HepG2 (cell line): ENCODE data around the gene PDIA5. TPM values are rescaled to one million over a fixed set of nuclear protein-coding genes. Genes with fewer than 3 reads are reported as not detected.

ENCODE experiments used
- ATAC-seq: fragments of 200-7000 bp; cut with Tn5 transposase; 3 replicates; pipeline ENCODE4 v1.9.1; 2020; ENCODE audit warnings: mild to moderate bottlenecking, moderate library complexity
- BruUV-seq: library from RNA; stranded (reverse); fragments of 400-500 nt; replicated peaks from 2 replicates; lab custom pipeline; 2021; lab: Mats Ljungman, UMichigan
- CTCF ChIA-PET: fragments of 300-600 bp; formaldehyde crosslinking; extraction: SDS; loops from one replicate; lab custom pipeline; 2021; ENCODE audit warnings: low total read pairs, inconsistent platforms, low intra/inter-chr PET ratio; lab: Yijun Ruan, JAX
- POLR2A ChIA-PET: fragments of 350-600 bp; sonication (Branson Sonifier 250); formaldehyde crosslinking; loops from one replicate; lab custom pipeline; 2020; ENCODE audit warnings: antibody characterized with exemption, inconsistent platforms; lab: Yijun Ruan, JAX
- DNase-seq: peaks from one replicate; pipeline ENCODE4 v3.0.0-alpha.2; 2015; ENCODE audit warnings: low spot score
- FAIRE-seq: peaks from 3 replicates; lab custom pipeline; 2011; peaks lifted over from hg19 to GRCh38; lab: Jason Lieb, UNC
- H2AFZ ChIP-seq: one replicate; pipeline ENCODE4 v1.6.1; 2011; ENCODE audit warnings: low read length, inconsistent platforms
- H3K27ac ChIP-seq: fragments of 300-600 bp; 3 replicates; pipeline ENCODE4 v1.8.0; 2011; ENCODE audit warnings: mixed run types, mild to moderate bottlenecking, mixed read lengths, low read length, inconsistent platforms; ENCODE audit not compliant: insufficient read depth; ENCODE audit errors: extremely low read length
- H3K27me3 ChIP-seq, 2 experiments: fragments of 200-600 bp in 1 of 2; 2 replicates in 1 of 2; 3 replicates in 1 of 2; pipeline versions ENCODE4 v1.6.0 to v1.8.0; 2011; ENCODE audit warnings: low read length in 2 of 2, mild to moderate bottlenecking in 2 of 2, moderate library complexity in 2 of 2, inconsistent platforms in 1 of 2; ENCODE audit not compliant: insufficient read depth in 2 of 2, control insufficient read depth in 1 of 2
- H3K36me3 ChIP-seq, 2 experiments: fragments of 200-600 bp in 1 of 2; replicated peaks in 1 of 2; 2 replicates in 1 of 2; 3 replicates in 1 of 2; pipeline versions ENCODE4 v1.5.1 to v1.8.0; 2011; ENCODE audit warnings: low read length in 2 of 2, inconsistent platforms in 1 of 2; ENCODE audit not compliant: insufficient read depth in 2 of 2, control insufficient read depth in 1 of 2
- H3K4me1 ChIP-seq: 2 replicates; pipeline ENCODE4 v1.5.1; 2012; ENCODE audit warnings: low read length, inconsistent platforms; ENCODE audit not compliant: insufficient read depth
- H3K4me2 ChIP-seq: 2 replicates; pipeline ENCODE4 v1.6.0; 2011; ENCODE audit warnings: low read depth, low read length, inconsistent platforms
- H3K4me3 ChIP-seq, 3 experiments: fragments of 200-600 bp in 1 of 3; sonication (generic), shearing (Covaris generic) in 1 of 3; replicated peaks in 1 of 3; 2 replicates each; pipeline ENCODE4 v1.5.1; 2011 to 2016; ENCODE audit warnings: low read length in 3 of 3, inconsistent platforms in 2 of 3, low read depth in 2 of 3, mild to moderate bottlenecking in 2 of 3, control low read depth in 1 of 3, mixed read lengths in 1 of 3; ENCODE audit not compliant: insufficient read depth in 1 of 3
- H3K79me2 ChIP-seq: one replicate; pipeline ENCODE4 v1.6.1; 2011; ENCODE audit warnings: low read length, inconsistent platforms; ENCODE audit not compliant: insufficient read depth
- H3K9ac ChIP-seq: 2 replicates; pipeline ENCODE4 v1.6.0; 2011; ENCODE audit warnings: mild to moderate bottlenecking, low read depth, low read length, inconsistent platforms; ENCODE audit not compliant: insufficient read depth
- H3K9me3 ChIP-seq: 2 replicates; pipeline ENCODE4 v1.5.1; 2012; ENCODE audit warnings: mild to moderate bottlenecking, low read length
- H4K20me1 ChIP-seq: 2 replicates; pipeline ENCODE4 v1.6.0; 2011; ENCODE audit warnings: inconsistent platforms, mild to moderate bottlenecking, low read length, moderate library complexity; ENCODE audit not compliant: insufficient read depth
- ARNT ChIP-seq: fragments of 450-650 bp; IDR thresholded peaks from 2 replicates; pipeline ENCODE4 v1.6.1; 2017
- HMG20A ChIP-seq: IDR thresholded peaks from 2 replicates; pipeline ENCODE4 v1.6.1; 2016; ENCODE audit warnings: borderline replicate concordance
- RAD51 ChIP-seq: fragments of 450-650 bp; IDR thresholded peaks from 2 replicates; pipeline ENCODE4 v1.6.1; 2016; ENCODE audit warnings: borderline replicate concordance
- TSC22D2 ChIP-seq: sonication (generic); formaldehyde crosslinking; IDR thresholded peaks from 2 replicates; pipeline ENCODE4 v1.5.1; 2020; ENCODE audit warnings: missing genetic modification reagents, mild to moderate bottlenecking, borderline replicate concordance
- ZEB1 ChIP-seq: IDR thresholded peaks from 2 replicates; pipeline ENCODE4 v1.6.1; 2012; ENCODE audit warnings: mild to moderate bottlenecking, low read depth, inconsistent platforms; ENCODE audit not compliant: insufficient replicate concordance
- ZNF234 ChIP-seq: sonication (generic); formaldehyde crosslinking; conservative IDR thresholded peaks from 2 replicates; pipeline ENCODE4 v1.5.1; 2020; ENCODE audit warnings: mild to moderate bottlenecking, missing genetic modification reagents
- ZNF30 ChIP-seq: sonication (generic); formaldehyde crosslinking; IDR thresholded peaks from 2 replicates; pipeline ENCODE4 v1.5.0; 2020; ENCODE audit warnings: mild to moderate bottlenecking, missing genetic modification reagents
- ZNF883 ChIP-seq: sonication (generic); formaldehyde crosslinking; IDR thresholded peaks from 2 replicates; pipeline ENCODE4 v1.5.1; 2020; ENCODE audit warnings: mild to moderate bottlenecking, missing genetic modification reagents; ENCODE audit errors: not compliant biosample characterization
- ZSCAN21 ChIP-seq: sonication (generic); formaldehyde crosslinking; IDR thresholded peaks from 2 replicates; pipeline ENCODE4 v1.8.0; 2022; ENCODE audit warnings: mild to moderate bottlenecking, missing genetic modification reagents, moderate library complexity, borderline replicate concordance
- WGBS: methylation state at CpG from one replicate; pipeline ENCODE4 v1.1.6; 2017; ENCODE audit warnings: low lambda C conversion rate; 5-methylcytosine and 5-hydroxymethylcytosine counted together
- in situ Hi-C: cut with HindIII; loops from 2 replicates; pipeline ENCODE4 v1.10.0; 2017; ENCODE audit warnings: low pct_unique_long_range_greater_than_20kb; ENCODE audit not compliant: extremely low pct_ligation_motif_present
- intact Hi-C: fragments of 100-400 bp; cut with micrococcal nuclease; formaldehyde crosslinking; loops from one replicate; pipeline ENCODE4 v1.10.0; 2022; ENCODE audit not compliant: unreplicated experiment
- polyA plus RNA-seq, 8 experiments: library from polyadenylated mRNA; depleted of rRNA in 3 of 8; stranded (reverse) in 7 of 8; unstranded in 1 of 8; fragments of >200 nt; fragmentation: Illumina TruSeq in 4 of 8; extraction: Trizol in 4 of 8; gene quantifications; 2 replicates each; pipeline versions ENCODE4 v1.2.1 to v1.2.3, GENCODE V29; 2011 to 2016; ENCODE audit warnings: low read depth in 4 of 8, missing spikeins in 1 of 8, mixed read lengths in 1 of 8; ENCODE audit not compliant: insufficient read depth in 1 of 8
- total RNA-seq, 5 experiments: library from RNA; depleted of rRNA; stranded (reverse); fragments of >200 nt; fragmentation: Illumina TruSeq; extraction: Trizol; gene quantifications; 2 replicates each; pipeline ENCODE4 v1.2.3, GENCODE V29; 2016; ENCODE audit warnings: low read depth in 1 of 5
- TF ChIP-seq, protein P1 (sequence below): sonication (generic); formaldehyde crosslinking; IDR thresholded peaks from 2 replicates; pipeline ENCODE4 v1.5.0; 2020; ENCODE audit warnings: mild to moderate bottlenecking, missing genetic modification reagents, borderline replicate concordance
- TF ChIP-seq, protein P2 (sequence below): sonication (generic); formaldehyde crosslinking; IDR thresholded peaks from 2 replicates; pipeline ENCODE4 v1.4.0; 2020; ENCODE audit warnings: mild to moderate bottlenecking, missing genetic modification reagents
- TF ChIP-seq, protein P3 (sequence below): IDR thresholded peaks from 2 replicates; pipeline ENCODE4 v1.6.1; 2016; ENCODE audit warnings: missing compliant biosample characterization, missing genetic modification reagents, borderline replicate concordance
- TF ChIP-seq, protein P4 (sequence below): sonication (generic); formaldehyde crosslinking; IDR thresholded peaks from 2 replicates; pipeline ENCODE4 v1.9.0; 2022; ENCODE audit warnings: missing genetic modification reagents, mild to moderate bottlenecking, borderline replicate concordance
- TF ChIP-seq, protein P5 (sequence below): sonication (generic); formaldehyde crosslinking; IDR thresholded peaks from 2 replicates; pipeline ENCODE4 v1.4.0; 2020; ENCODE audit warnings: missing genetic modification reagents

PDIA5 gene
- total and polyA plus RNA-seq, 2 of the 13 experiments (the other 11 are each of a cell fraction or from before 2014, with no cell fraction given): 51.3 to 74.3 TPM

DNA sequence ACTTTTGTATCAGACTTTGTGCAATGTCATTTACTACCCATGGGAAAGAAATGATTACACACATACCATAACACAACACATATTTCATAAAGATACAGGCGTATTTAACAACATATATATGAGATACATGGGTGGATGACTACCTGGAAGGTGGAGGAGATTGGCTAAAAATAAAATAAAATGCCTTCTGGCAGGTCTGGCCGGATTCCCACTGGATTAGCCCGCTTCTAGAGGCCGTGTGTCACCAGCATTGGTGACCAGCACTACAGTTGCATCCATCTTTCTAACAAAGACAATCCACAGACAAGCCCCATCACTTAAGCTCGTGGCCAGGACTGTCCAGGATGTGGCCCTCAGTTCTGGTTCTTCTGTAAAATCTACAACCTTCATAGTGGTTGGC, 114.0 kb downstream of the PDIA5 start:
- no TSS peak for BruUV-seq
- FAIRE-seq (no peak), ATAC-seq (no peak), DNase-seq (no peak)
- Histone ChIP-seq H3K4me2 (no peak overlapping the region), H3K36me3 (no peaks in the 10 kb centered on the region), H3K79me2 (no peaks in the 10 kb centered on the region), H3K9ac (no peak overlapping the region), H3K4me1 (no peaks in the 10 kb centered on the region), H3K4me3 (no peak overlapping the region), H4K20me1 (no peaks in the 10 kb centered on the region), H2AFZ (no peak overlapping the region), H3K9me3 (no peaks in the 10 kb centered on the region), H3K27me3 (no peaks in the 10 kb centered on the region), H3K27ac (no peak overlapping the region)
- CTCF ChIA-PET: no interaction called here
- intact Hi-C loops (no loop called here), in situ Hi-C loops (no loop called here)
- TF ChIP-seq, protein P1, sequence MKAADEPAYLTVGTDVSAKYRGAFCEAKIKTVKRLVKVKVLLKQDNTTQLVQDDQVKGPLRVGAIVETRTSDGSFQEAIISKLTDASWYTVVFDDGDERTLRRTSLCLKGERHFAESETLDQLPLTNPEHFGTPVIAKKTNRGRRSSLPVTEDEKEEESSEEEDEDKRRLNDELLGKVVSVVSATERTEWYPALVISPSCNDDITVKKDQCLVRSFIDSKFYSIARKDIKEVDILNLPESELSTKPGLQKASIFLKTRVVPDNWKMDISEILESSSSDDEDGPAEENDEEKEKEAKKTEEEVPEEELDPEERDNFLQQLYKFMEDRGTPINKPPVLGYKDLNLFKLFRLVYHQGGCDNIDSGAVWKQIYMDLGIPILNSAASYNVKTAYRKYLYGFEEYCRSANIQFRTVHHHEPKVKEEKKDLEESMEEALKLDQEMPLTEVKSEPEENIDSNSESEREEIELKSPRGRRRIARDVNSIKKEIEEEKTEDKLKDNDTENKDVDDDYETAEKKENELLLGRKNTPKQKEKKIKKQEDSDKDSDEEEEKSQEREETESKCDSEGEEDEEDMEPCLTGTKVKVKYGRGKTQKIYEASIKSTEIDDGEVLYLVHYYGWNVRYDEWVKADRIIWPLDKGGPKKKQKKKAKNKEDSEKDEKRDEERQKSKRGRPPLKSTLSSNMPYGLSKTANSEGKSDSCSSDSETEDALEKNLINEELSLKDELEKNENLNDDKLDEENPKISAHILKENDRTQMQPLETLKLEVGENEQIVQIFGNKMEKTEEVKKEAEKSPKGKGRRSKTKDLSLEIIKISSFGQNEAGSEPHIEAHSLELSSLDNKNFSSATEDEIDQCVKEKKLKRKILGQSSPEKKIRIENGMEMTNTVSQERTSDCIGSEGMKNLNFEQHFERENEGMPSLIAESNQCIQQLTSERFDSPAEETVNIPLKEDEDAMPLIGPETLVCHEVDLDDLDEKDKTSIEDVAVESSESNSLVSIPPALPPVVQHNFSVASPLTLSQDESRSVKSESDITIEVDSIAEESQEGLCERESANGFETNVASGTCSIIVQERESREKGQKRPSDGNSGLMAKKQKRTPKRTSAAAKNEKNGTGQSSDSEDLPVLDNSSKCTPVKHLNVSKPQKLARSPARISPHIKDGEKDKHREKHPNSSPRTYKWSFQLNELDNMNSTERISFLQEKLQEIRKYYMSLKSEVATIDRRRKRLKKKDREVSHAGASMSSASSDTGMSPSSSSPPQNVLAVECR (CRISPR knock-in tag): no peak
- TF ChIP-seq, protein P2, sequence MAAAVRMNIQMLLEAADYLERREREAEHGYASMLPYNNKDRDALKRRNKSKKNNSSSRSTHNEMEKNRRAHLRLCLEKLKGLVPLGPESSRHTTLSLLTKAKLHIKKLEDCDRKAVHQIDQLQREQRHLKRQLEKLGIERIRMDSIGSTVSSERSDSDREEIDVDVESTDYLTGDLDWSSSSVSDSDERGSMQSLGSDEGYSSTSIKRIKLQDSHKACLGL (CRISPR knock-in tag): no peak
- TF ChIP-seq ZEB1 (no peak), HMG20A (CRISPR knock-in tag) (no peak), ZNF234 (CRISPR knock-in tag) (no peak), ARNT (no peak), RAD51 (no peak), ZNF30 (CRISPR knock-in tag) (no peak), TSC22D2 (CRISPR knock-in tag) (no peak), ZSCAN21 (CRISPR knock-in tag) (no peak), ZNF883 (CRISPR knock-in tag) (no peak)
- TF ChIP-seq, protein P3, sequence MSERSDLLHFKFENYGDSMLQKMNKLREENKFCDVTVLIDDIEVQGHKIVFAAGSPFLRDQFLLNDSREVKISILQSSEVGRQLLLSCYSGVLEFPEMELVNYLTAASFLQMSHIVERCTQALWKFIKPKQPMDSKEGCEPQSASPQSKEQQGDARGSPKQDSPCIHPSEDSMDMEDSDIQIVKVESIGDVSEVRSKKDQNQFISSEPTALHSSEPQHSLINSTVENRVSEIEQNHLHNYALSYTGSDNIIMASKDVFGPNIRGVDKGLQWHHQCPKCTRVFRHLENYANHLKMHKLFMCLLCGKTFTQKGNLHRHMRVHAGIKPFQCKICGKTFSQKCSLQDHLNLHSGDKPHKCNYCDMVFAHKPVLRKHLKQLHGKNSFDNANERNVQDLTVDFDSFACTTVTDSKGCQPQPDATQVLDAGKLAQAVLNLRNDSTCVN (CRISPR knock-in tag): no peak
- TF ChIP-seq, protein P4, sequence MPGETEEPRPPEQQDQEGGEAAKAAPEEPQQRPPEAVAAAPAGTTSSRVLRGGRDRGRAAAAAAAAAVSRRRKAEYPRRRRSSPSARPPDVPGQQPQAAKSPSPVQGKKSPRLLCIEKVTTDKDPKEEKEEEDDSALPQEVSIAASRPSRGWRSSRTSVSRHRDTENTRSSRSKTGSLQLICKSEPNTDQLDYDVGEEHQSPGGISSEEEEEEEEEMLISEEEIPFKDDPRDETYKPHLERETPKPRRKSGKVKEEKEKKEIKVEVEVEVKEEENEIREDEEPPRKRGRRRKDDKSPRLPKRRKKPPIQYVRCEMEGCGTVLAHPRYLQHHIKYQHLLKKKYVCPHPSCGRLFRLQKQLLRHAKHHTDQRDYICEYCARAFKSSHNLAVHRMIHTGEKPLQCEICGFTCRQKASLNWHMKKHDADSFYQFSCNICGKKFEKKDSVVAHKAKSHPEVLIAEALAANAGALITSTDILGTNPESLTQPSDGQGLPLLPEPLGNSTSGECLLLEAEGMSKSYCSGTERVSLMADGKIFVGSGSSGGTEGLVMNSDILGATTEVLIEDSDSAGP (CRISPR knock-in tag): no peak
- TF ChIP-seq, protein P5, sequence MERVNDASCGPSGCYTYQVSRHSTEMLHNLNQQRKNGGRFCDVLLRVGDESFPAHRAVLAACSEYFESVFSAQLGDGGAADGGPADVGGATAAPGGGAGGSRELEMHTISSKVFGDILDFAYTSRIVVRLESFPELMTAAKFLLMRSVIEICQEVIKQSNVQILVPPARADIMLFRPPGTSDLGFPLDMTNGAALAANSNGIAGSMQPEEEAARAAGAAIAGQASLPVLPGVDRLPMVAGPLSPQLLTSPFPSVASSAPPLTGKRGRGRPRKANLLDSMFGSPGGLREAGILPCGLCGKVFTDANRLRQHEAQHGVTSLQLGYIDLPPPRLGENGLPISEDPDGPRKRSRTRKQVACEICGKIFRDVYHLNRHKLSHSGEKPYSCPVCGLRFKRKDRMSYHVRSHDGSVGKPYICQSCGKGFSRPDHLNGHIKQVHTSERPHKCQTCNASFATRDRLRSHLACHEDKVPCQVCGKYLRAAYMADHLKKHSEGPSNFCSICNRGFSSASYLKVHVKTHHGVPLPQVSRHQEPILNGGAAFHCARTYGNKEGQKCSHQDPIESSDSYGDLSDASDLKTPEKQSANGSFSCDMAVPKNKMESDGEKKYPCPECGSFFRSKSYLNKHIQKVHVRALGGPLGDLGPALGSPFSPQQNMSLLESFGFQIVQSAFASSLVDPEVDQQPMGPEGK: no peak
- 92% methylated on average over 5 of the region's 5 CpGs for WGBS
- POLR2A ChIA-PET: no interaction called here
